HG02938 (cell line): ENCODE results near the gene RBM25.
A peak's percentile ranks its signal among the peaks of the same experiment; 100 is the strongest.

ENCODE experiments used
- ATAC-seq: cut with Tn5 transposase; IDR thresholded peaks from one replicate; pipeline ENCODE4 v1.9.1; 2021; ENCODE audit warnings: mild to moderate bottlenecking, moderate library complexity; ENCODE audit not compliant: unreplicated experiment

Gene RBM25

GRCh38 chr14:73102806-73103497 is 44.6 kb downstream of the RBM25 start:
- ATAC-seq, result no peak

- no peak for ATAC-seq
Measured at GRCh38 chr14:73105050-73105449, 46.7 kb downstream of the RBM25 start.

GRCh38 chr14:73105727-73106126 is 47.4 kb downstream of the RBM25 start:
- ATAC-seq, result no peak

- no peak for ATAC-seq
Measured at GRCh38 chr14:73116079-73116665, 57.8 kb downstream of the RBM25 start.

- ATAC-seq, result no peak
Measured at GRCh38 chr14:73124180-73124894, 66.0 kb downstream of the RBM25 start.

- no peak for ATAC-seq
Measured at GRCh38 chr14:73125169-73125588, 66.8 kb downstream of the RBM25 start.

- no peak for ATAC-seq
Measured at GRCh38 chr14:73125746-73126145, 67.4 kb downstream of the RBM25 start.

- ATAC-seq, result no peak
Measured at GRCh38 chr14:73133795-73134194, 75.5 kb downstream of the RBM25 start.

GRCh38 chr14:73136085-73136386 is 77.7 kb downstream of the RBM25 start:
- ATAC-seq, result no peak

- peak; percentile 75 for ATAC-seq
Measured at GRCh38 chr14:73136387-73137225, 78.3 kb downstream of the RBM25 start, which contains the start of gene PSEN1. TSS of gene PSEN1 (plus strand) at chr14:73136507. CDS start at chr14:73148020, 11,513 bp downstream.

- ATAC-seq, result no peak
Measured at GRCh38 chr14:73140811-73141323, 82.5 kb downstream of the RBM25 start.

- peak; percentile 61 for ATAC-seq
Measured at GRCh38 chr14:73142216-73142615, 83.9 kb downstream of the RBM25 start.

GRCh38 chr14:73143003-73143402 is 84.7 kb downstream of the RBM25 start:
- ATAC-seq, result no peak

GRCh38 chr14:73143617-73144016 is 85.3 kb downstream of the RBM25 start:
- no peak for ATAC-seq

GRCh38 chr14:73145371-73145770 is 87.0 kb downstream of the RBM25 start:
- no peak for ATAC-seq

GRCh38 chr14:73146111-73146510 is 87.8 kb downstream of the RBM25 start:
- ATAC-seq, result no peak

- ATAC-seq, result no peak
Measured at GRCh38 chr14:73149753-73150152, 91.4 kb downstream of the RBM25 start.

- no peak for ATAC-seq
Measured at GRCh38 chr14:73153272-73153671, 94.9 kb downstream of the RBM25 start.

GRCh38 chr14:73162251-73162650 is 103.9 kb downstream of the RBM25 start:
- no peak for ATAC-seq

- no peak for ATAC-seq
Measured at GRCh38 chr14:73166399-73166798, 108.1 kb downstream of the RBM25 start.

- no peak for ATAC-seq
Measured at GRCh38 chr14:73167727-73168126, 109.4 kb downstream of the RBM25 start.
